HUES48 (cell line): Measurements from ENCODE around the gene PTPRD.
"Not testable (repeated sequence)": the region's sequence is repeated elsewhere in the genome, so short reads cannot be mapped to it uniquely, and the experiment has no call there.

Source experiments
- H3K27ac ChIP-seq: one replicate; pipeline ENCODE4 v1.7.0; 2013; ENCODE audit warnings: low read depth, low read length, inconsistent platforms
- H3K27me3 ChIP-seq: 2 replicates; pipeline ENCODE4 v1.6.1; 2013; ENCODE audit warnings: mild to moderate bottlenecking, low read length; ENCODE audit not compliant: control insufficient read depth, insufficient read depth
- H3K36me3 ChIP-seq: 2 replicates; pipeline ENCODE4 v1.6.1; 2013; ENCODE audit warnings: low read length; ENCODE audit not compliant: control insufficient read depth, insufficient read depth
- H3K4me1 ChIP-seq: 2 replicates; pipeline ENCODE4 v1.6.1; 2013; ENCODE audit warnings: mild to moderate bottlenecking, low read length; ENCODE audit not compliant: control insufficient read depth, insufficient read depth
- H3K4me3 ChIP-seq: 2 replicates; pipeline ENCODE4 v1.5.1; 2013; ENCODE audit warnings: mild to moderate bottlenecking, low read depth, low read length
- H3K9ac ChIP-seq: 2 replicates; pipeline ENCODE4 v1.6.1; 2013; ENCODE audit warnings: mild to moderate bottlenecking, low read depth, low read length, moderate library complexity
- H3K9me3 ChIP-seq: 2 replicates; pipeline ENCODE4 v1.6.1; 2013; ENCODE audit warnings: low read length; ENCODE audit not compliant: control insufficient read depth, insufficient read depth

Gene PTPRD

GRCh38 chr9:9124616-9125015 is 1488.2 kb downstream of the PTPRD start:
- no peaks in the 10 kb centered on the region for H3K36me3 ChIP-seq
- no peaks in the 10 kb centered on the region for H3K9me3 ChIP-seq
- no peak overlapping the region for H3K4me3 ChIP-seq
- no peaks in the 10 kb centered on the region for H3K4me1 ChIP-seq
- no peak overlapping the region for H3K9ac ChIP-seq
- H3K27ac ChIP-seq, result no peak overlapping the region
- no peaks in the 10 kb centered on the region for H3K27me3 ChIP-seq

- H3K4me3 ChIP-seq, result no peak overlapping the region
- no peak overlapping the region for H3K9ac ChIP-seq
- H3K27ac ChIP-seq, result no peak overlapping the region
- H3K9me3 ChIP-seq, result no peaks in the 10 kb centered on the region
- no peaks in the 10 kb centered on the region for H3K27me3 ChIP-seq
- no peaks in the 10 kb centered on the region for H3K4me1 ChIP-seq
- no peaks in the 10 kb centered on the region for H3K36me3 ChIP-seq
Observed at GRCh38 chr9:9122230-9122875, 1490.4 kb downstream of the PTPRD start.

GRCh38 chr9:9117866-9118265 is 1494.9 kb downstream of the PTPRD start:
- Histone ChIP-seq H3K4me3 (no peak overlapping the region), H3K9ac (no peak overlapping the region), H3K4me1 (no peaks in the 10 kb centered on the region), H3K27ac (no peak overlapping the region), H3K27me3 (no peaks in the 10 kb centered on the region), H3K36me3 (no peaks in the 10 kb centered on the region), H3K9me3 (no peaks in the 10 kb centered on the region)

- no peaks in the 10 kb centered on the region for H3K36me3 ChIP-seq
- peaks cover 12% of the 10 kb centered on the region for H3K4me1 ChIP-seq
- no peaks in the 10 kb centered on the region for H3K27me3 ChIP-seq
- no peak overlapping the region for H3K4me3 ChIP-seq
- no peaks in the 10 kb centered on the region for H3K9me3 ChIP-seq
- no peak overlapping the region for H3K9ac ChIP-seq
- no peak overlapping the region for H3K27ac ChIP-seq
Observed at GRCh38 chr9:9112001-9112720, 1500.6 kb downstream of the PTPRD start.

GRCh38 chr9:9108641-9109040 is 1504.2 kb downstream of the PTPRD start:
- Histone ChIP-seq H3K4me1 (peaks cover 16% of the 10 kb centered on the region), H3K36me3 (no peaks in the 10 kb centered on the region), H3K27me3 (no peaks in the 10 kb centered on the region), H3K27ac (no peak overlapping the region), H3K4me3 (no peak overlapping the region), H3K9me3 (no peaks in the 10 kb centered on the region), H3K9ac (no peak overlapping the region)

- 0 out of 2 replicates have a peak, but pooled peaks cover 4% of the 10 kb centered on the region for H3K4me1 ChIP-seq
- no peak overlapping the region for H3K27ac ChIP-seq
- no peaks in the 10 kb centered on the region for H3K36me3 ChIP-seq
- H3K27me3 ChIP-seq, result no peaks in the 10 kb centered on the region
- H3K4me3 ChIP-seq, result no peak overlapping the region
- H3K9me3 ChIP-seq, result no peaks in the 10 kb centered on the region
- H3K9ac ChIP-seq, result no peak overlapping the region
Observed at GRCh38 chr9:9102295-9102694, 1510.5 kb downstream of the PTPRD start.

GRCh38 chr9:9100070-9100469 is 1512.7 kb downstream of the PTPRD start:
- H3K4me1 ChIP-seq, result 0 out of 2 replicates have a peak, but pooled peaks cover 2% of the 10 kb centered on the region
- H3K9ac ChIP-seq, result no peak overlapping the region
- no peaks in the 10 kb centered on the region for H3K9me3 ChIP-seq
- no peaks in the 10 kb centered on the region for H3K27me3 ChIP-seq
- H3K36me3 ChIP-seq, result no peaks in the 10 kb centered on the region
- no peak overlapping the region for H3K4me3 ChIP-seq
- no peak overlapping the region for H3K27ac ChIP-seq

GRCh38 chr9:9099646-9100045 is 1513.2 kb downstream of the PTPRD start:
- H3K9ac ChIP-seq, result no peak overlapping the region
- H3K36me3 ChIP-seq, result no peaks in the 10 kb centered on the region
- H3K4me1 ChIP-seq, result 0 out of 2 replicates have a peak, but pooled peaks cover 2% of the 10 kb centered on the region
- H3K27ac ChIP-seq, result no peak overlapping the region
- H3K27me3 ChIP-seq, result no peaks in the 10 kb centered on the region
- no peak overlapping the region for H3K4me3 ChIP-seq
- no peaks in the 10 kb centered on the region for H3K9me3 ChIP-seq

- not testable (repeated sequence) for H3K9me3 ChIP-seq, H3K27me3 ChIP-seq, H3K27ac ChIP-seq, H3K4me3 ChIP-seq, H3K9ac ChIP-seq, H3K4me1 ChIP-seq, H3K36me3 ChIP-seq
Observed at GRCh38 chr9:9097254-9097653, 1515.5 kb downstream of the PTPRD start.

GRCh38 chr9:9091387-9091786 is 1521.4 kb downstream of the PTPRD start:
- H3K27ac ChIP-seq, result no peak overlapping the region
- no peak overlapping the region for H3K4me3 ChIP-seq
- no peaks in the 10 kb centered on the region for H3K27me3 ChIP-seq
- no peak overlapping the region for H3K9ac ChIP-seq
- H3K4me1 ChIP-seq, result no peaks in the 10 kb centered on the region
- no peaks in the 10 kb centered on the region for H3K9me3 ChIP-seq
- H3K36me3 ChIP-seq, result no peaks in the 10 kb centered on the region

- no peaks in the 10 kb centered on the region for H3K27me3 ChIP-seq
- no peaks in the 10 kb centered on the region for H3K9me3 ChIP-seq
- H3K36me3 ChIP-seq, result no peaks in the 10 kb centered on the region
- no peaks in the 10 kb centered on the region for H3K4me1 ChIP-seq
- H3K27ac ChIP-seq, result no peak overlapping the region
- no peak overlapping the region for H3K4me3 ChIP-seq
- no peak overlapping the region for H3K9ac ChIP-seq
Observed at GRCh38 chr9:9079473-9079872, 1533.3 kb downstream of the PTPRD start.
